OCI-LY1 (cell line): ENCODE measurements around the gene FUBP3.

Experiments used
- H2AFZ ChIP-seq: fragments of 200-600 bp; sonication (generic), shearing (Covaris generic); 2 replicates; pipeline ENCODE4 v1.6.0; 2014; ENCODE audit warnings: antibody characterized with exemption, mild to moderate bottlenecking, low read length
- H3F3A ChIP-seq: fragments of 200-600 bp; sonication (generic), shearing (Covaris generic); 2 replicates; pipeline ENCODE4 v1.6.0; 2014; ENCODE audit warnings: mild to moderate bottlenecking, antibody characterized with exemption, low read length, moderate library complexity; ENCODE audit not compliant: insufficient read depth
- H3K27ac ChIP-seq: fragments of 200-600 bp; sonication (generic); 2 replicates; pipeline ENCODE4 v1.5.1; 2014; ENCODE audit warnings: low read length, mixed run types, mild to moderate bottlenecking, low read depth; ENCODE audit not compliant: poor library complexity, severe bottlenecking
- H3K27me3 ChIP-seq: fragments of 200-600 bp; sonication (generic); 2 replicates; pipeline ENCODE4 v1.6.0; 2014; ENCODE audit warnings: antibody characterized with exemption, mild to moderate bottlenecking, low read length, moderate library complexity; ENCODE audit not compliant: insufficient read depth
- H3K36me3 ChIP-seq: fragments of 200-600 bp; sonication (generic); 2 replicates; pipeline ENCODE4 v1.6.1; 2014; ENCODE audit warnings: mild to moderate bottlenecking, antibody characterized with exemption, low read length, moderate library complexity, mixed read lengths; ENCODE audit not compliant: insufficient read depth
- H3K4me1 ChIP-seq: fragments of 200-600 bp; sonication (generic); 2 replicates; pipeline ENCODE4 v1.5.1; 2014; ENCODE audit warnings: mild to moderate bottlenecking, low read length, moderate library complexity; ENCODE audit not compliant: insufficient read depth, severe bottlenecking
- H3K4me2 ChIP-seq: fragments of 200-600 bp; sonication (generic), shearing (Covaris generic); 2 replicates; pipeline ENCODE4 v1.6.1; 2014; ENCODE audit warnings: low read length
- H3K4me3 ChIP-seq: fragments of 200-600 bp; sonication (generic); 2 replicates; pipeline ENCODE4 v1.5.1; 2014; ENCODE audit warnings: low read length, low read depth, mild to moderate bottlenecking, mixed read lengths; ENCODE audit not compliant: poor library complexity, severe bottlenecking
- H3K79me2 ChIP-seq: fragments of 200-600 bp; shearing (Covaris generic); 2 replicates; pipeline ENCODE4 v1.6.1; 2016; ENCODE audit warnings: mixed run types, low read length, mixed read lengths; ENCODE audit not compliant: insufficient read depth
- H3K9ac ChIP-seq: fragments of 200-600 bp; sonication (generic), shearing (Covaris generic); 2 replicates; pipeline ENCODE4 v1.6.1; 2014; ENCODE audit warnings: mild to moderate bottlenecking, low read length, mixed read lengths
- H3K9me2 ChIP-seq: fragments of 200-600 bp; sonication (generic), shearing (Covaris generic); 2 replicates; pipeline ENCODE4 v1.6.1; 2014; ENCODE audit warnings: low read depth, mild to moderate bottlenecking, low read length, mixed read lengths
- H3K9me3 ChIP-seq: fragments of 200-600 bp; shearing (Covaris generic); 2 replicates; pipeline ENCODE4 v1.6.1; 2014; ENCODE audit warnings: low read length, mixed read lengths
- H4K20me1 ChIP-seq: fragments of 200-600 bp; sonication (generic), shearing (Covaris generic); 2 replicates; pipeline ENCODE4 v1.6.0; 2016; ENCODE audit warnings: mild to moderate bottlenecking, low read length; ENCODE audit not compliant: insufficient read depth
- EZH2 ChIP-seq: fragments of 200-600 bp; sonication (generic), shearing (Covaris generic); IDR thresholded peaks from 2 replicates; pipeline ENCODE4 v1.8.0; 2017; ENCODE audit warnings: borderline replicate concordance, mixed run types, mild to moderate bottlenecking, antibody characterized with exemption, low read length, moderate library complexity, mixed read lengths
- TF ChIP-seq, protein P1 (sequence below): fragments of 200-600 bp; sonication (generic), shearing (Covaris generic); IDR thresholded peaks from 2 replicates; pipeline ENCODE4 v1.5.1; 2017; ENCODE audit warnings: mild to moderate bottlenecking, antibody characterized with exemption, low read length, moderate library complexity, mixed read lengths

The FUBP3 gene

DNA sequence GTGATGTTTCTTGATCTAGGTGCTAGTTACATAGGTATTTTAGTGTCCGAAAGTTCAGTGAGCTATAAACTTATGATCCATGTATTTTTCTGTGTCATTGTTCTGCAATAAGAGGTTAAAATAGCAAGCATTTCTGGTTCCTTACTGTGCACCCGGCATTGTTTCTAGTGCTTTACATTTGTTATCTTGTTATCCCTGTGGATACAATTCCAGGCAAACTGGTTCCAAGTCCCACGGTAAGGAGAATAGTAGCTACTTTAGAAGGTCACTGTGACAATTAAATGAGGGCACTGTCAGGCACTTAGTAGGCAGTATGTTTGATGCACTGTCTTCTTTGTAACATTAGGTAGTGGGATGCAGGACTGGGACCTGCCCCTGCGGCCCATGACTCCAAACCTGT is 9.0 kb downstream of the FUBP3 start:
- Histone ChIP-seq H3K9me3 (no peaks in the 10 kb centered on the region), H3K27ac (no peak overlapping the region), H4K20me1 (no peaks in the 10 kb centered on the region), H3K27me3 (no peaks in the 10 kb centered on the region), H3K4me1 (no peaks in the 10 kb centered on the region), H3F3A (no peaks in the 10 kb centered on the region), H3K36me3 (peaks cover 6% of the 10 kb centered on the region; the same call in 1 of the 2 replicates), H3K9me2 (no peaks in the 10 kb centered on the region), H3K79me2 (peaks cover 20% of the 10 kb centered on the region), H3K4me3 (no peak overlapping the region), H3K9ac (no peak overlapping the region), H3K4me2 (no peak overlapping the region), H2AFZ (no peak overlapping the region)
- no peak for TF ChIP-seq EZH2
- TF ChIP-seq, protein P1, sequence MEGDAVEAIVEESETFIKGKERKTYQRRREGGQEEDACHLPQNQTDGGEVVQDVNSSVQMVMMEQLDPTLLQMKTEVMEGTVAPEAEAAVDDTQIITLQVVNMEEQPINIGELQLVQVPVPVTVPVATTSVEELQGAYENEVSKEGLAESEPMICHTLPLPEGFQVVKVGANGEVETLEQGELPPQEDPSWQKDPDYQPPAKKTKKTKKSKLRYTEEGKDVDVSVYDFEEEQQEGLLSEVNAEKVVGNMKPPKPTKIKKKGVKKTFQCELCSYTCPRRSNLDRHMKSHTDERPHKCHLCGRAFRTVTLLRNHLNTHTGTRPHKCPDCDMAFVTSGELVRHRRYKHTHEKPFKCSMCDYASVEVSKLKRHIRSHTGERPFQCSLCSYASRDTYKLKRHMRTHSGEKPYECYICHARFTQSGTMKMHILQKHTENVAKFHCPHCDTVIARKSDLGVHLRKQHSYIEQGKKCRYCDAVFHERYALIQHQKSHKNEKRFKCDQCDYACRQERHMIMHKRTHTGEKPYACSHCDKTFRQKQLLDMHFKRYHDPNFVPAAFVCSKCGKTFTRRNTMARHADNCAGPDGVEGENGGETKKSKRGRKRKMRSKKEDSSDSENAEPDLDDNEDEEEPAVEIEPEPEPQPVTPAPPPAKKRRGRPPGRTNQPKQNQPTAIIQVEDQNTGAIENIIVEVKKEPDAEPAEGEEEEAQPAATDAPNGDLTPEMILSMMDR: no peak

DNA sequence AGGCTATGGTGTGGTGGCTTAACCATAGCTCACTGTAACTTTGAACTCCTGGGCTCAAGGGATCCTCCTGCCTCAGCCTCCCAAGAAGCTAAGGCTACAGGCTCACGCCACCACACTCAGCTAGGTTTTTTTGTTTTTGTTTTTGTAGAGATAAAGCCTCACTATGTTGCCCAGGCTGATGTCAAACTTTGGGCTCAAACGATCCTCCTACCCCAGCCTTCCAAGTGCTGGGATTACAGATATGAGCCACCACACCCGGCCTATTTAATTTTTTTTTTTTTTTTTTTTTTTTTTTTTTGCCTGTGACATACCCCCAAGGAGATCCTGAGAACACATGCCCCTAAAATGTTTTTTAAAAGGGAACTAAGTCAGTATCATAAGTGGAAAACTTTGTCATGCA is 10.4 kb downstream of the FUBP3 start:
- Histone ChIP-seq H3K9ac (no peak overlapping the region), H3K4me3 (no peak overlapping the region), H3K4me1 (no peaks in the 10 kb centered on the region), H4K20me1 (no peaks in the 10 kb centered on the region), H3F3A (no peaks in the 10 kb centered on the region), H3K9me2 (no peaks in the 10 kb centered on the region), H3K27me3 (no peaks in the 10 kb centered on the region), H2AFZ (no peak overlapping the region), H3K27ac (no peak overlapping the region), H3K9me3 (no peaks in the 10 kb centered on the region), H3K79me2 (peaks cover 20% of the 10 kb centered on the region), H3K4me2 (no peak overlapping the region), H3K36me3 (peaks cover 10% of the 10 kb centered on the region; the same call in 1 of the 2 replicates)
- TF ChIP-seq EZH2: no peak
- TF ChIP-seq, protein P1: no peak

DNA sequence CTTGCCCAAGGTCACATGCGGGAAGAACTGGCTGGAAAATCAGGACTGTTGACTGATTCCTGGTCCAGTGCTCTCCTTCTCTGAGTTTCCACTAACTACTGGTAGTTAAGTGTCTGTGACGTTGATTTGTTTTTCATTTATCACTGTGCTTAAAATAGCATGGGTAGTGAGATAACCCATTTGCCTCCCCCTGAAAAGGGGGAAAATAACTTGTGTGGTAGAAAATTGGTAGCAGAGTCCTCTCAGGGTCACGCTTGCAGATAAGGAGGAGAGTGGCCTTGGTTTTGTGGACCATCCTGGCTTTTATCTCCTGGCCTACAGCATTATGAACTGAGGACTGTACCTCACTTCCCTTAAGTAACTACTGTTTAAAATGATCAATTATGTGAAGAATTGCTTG is 10.9 kb downstream of the FUBP3 start:
- H3K4me2 ChIP-seq: no peak overlapping the region
- no peaks in the 10 kb centered on the region for H3F3A ChIP-seq
- H3K27ac ChIP-seq: no peak overlapping the region
- no peaks in the 10 kb centered on the region for H3K9me3 ChIP-seq
- no peaks in the 10 kb centered on the region for H3K4me1 ChIP-seq
- H2AFZ ChIP-seq: no peak overlapping the region
- no peak for TF ChIP-seq EZH2
- TF ChIP-seq, protein P1: no peak
- H3K27me3 ChIP-seq: no peaks in the 10 kb centered on the region
- H3K36me3 ChIP-seq: peaks cover 12% of the 10 kb centered on the region; the same call in 1 of the 2 replicates
- no peaks in the 10 kb centered on the region for H3K9me2 ChIP-seq
- H3K79me2 ChIP-seq: peaks cover 20% of the 10 kb centered on the region
- H4K20me1 ChIP-seq: no peaks in the 10 kb centered on the region
- H3K4me3 ChIP-seq: no peak overlapping the region
- no peak overlapping the region for H3K9ac ChIP-seq
